ENCODE results near the gene SAPCD2. TPM values are rescaled to one million over a fixed set of nuclear protein-coding genes. Genes with fewer than 3 reads are reported as not detected.

SAPCD2 gene
- total RNA-seq, 2 donors from 2014 or later = 19.2 to 57.8 TPM

GRCh38 chr9:137071282-137071681 lies 925 bp upstream of the SAPCD2 start:
- Histone ChIP-seq H3K27me3 (no peaks in the 10 kb centered on the region), H3K9me3 (no peaks in the 10 kb centered on the region), H3K36me3 (no peaks in the 10 kb centered on the region), H3K27ac (no peak overlapping the region), H3K9ac (ENCODE audit: low read depth in 2 of 2, low read length in 2 of 2) (peak overlapping the region; percentile 54 to 71), H3K4me3 (no peak overlapping the region), H3K4me1 (peaks cover 20% of the 10 kb centered on the region)
- no peak for DNase-seq
- TF ChIP-seq CTCF (IDR thresholded peaks at IDR 0.05) = no peak
- intact Hi-C loops (cut with DNase I) = no loop called here

GRCh38 chr9:137070906-137071275 lies 534 bp upstream of the SAPCD2 start:
- no peaks in the 10 kb centered on the region for H3K27me3 ChIP-seq
- H3K4me3 ChIP-seq = peak overlapping the region; percentile 41
- no peaks in the 10 kb centered on the region for H3K9me3 ChIP-seq
- intact Hi-C loops (cut with DNase I) = no loop called here
- peak overlapping the region; percentile 54 to 71 for H3K9ac ChIP-seq (ENCODE audit: low read depth in 2 of 2, low read length in 2 of 2)
- H3K4me1 ChIP-seq = peaks cover 20% of the 10 kb centered on the region
- no peak for TF ChIP-seq CTCF (IDR thresholded peaks at IDR 0.05)
- DNase-seq = no peak
- H3K27ac ChIP-seq = peak overlapping the region; percentile 42
- H3K36me3 ChIP-seq = no peaks in the 10 kb centered on the region

GRCh38 chr9:137069508-137070091 lies 757 bp downstream of the SAPCD2 start:
- H3K9me3 ChIP-seq = no peaks in the 10 kb centered on the region
- H3K9ac ChIP-seq (ENCODE audit: low read depth in 2 of 2, low read length in 2 of 2) = peak overlapping the region; percentile 22 to 35
- H3K27me3 ChIP-seq = no peaks in the 10 kb centered on the region
- intact Hi-C loops (cut with DNase I) = no loop called here
- peaks cover 20% of the 10 kb centered on the region for H3K4me1 ChIP-seq
- H3K4me3 ChIP-seq = peak overlapping the region; percentile 41
- no peaks in the 10 kb centered on the region for H3K36me3 ChIP-seq
- no peak overlapping the region for H3K27ac ChIP-seq
- no peak for DNase-seq
- no peak for TF ChIP-seq CTCF (IDR thresholded peaks at IDR 0.05)

- H3K27me3 ChIP-seq = no peaks in the 10 kb centered on the region
- peaks cover 20% of the 10 kb centered on the region for H3K4me1 ChIP-seq
- peak overlapping the region; percentile 41 for H3K4me3 ChIP-seq
- DNase-seq = no peak
- intact Hi-C loops (cut with DNase I) = no loop called here
- no peaks in the 10 kb centered on the region for H3K9me3 ChIP-seq
- H3K36me3 ChIP-seq = no peaks in the 10 kb centered on the region
- peak overlapping the region; percentile 35 to 54 for H3K9ac ChIP-seq (ENCODE audit: low read depth in 2 of 2, low read length in 2 of 2)
- H3K27ac ChIP-seq = no peak overlapping the region
- no peak for TF ChIP-seq CTCF (IDR thresholded peaks at IDR 0.05)
These were observed 1.5 kb downstream of the SAPCD2 start for GRCh38 chr9:137068539-137069507.

GRCh38 chr9:137067860-137068538 lies 2.4 kb downstream of the SAPCD2 start:
- Histone ChIP-seq H3K36me3 (no peaks in the 10 kb centered on the region), H3K27me3 (no peaks in the 10 kb centered on the region), H3K27ac (peak overlapping the region; percentile 53), H3K9ac (ENCODE audit: low read depth in 2 of 2, low read length in 2 of 2) (peak overlapping the region in 1 of 2 donors; percentile 54), H3K4me1 (peaks cover 20% of the 10 kb centered on the region), H3K4me3 (no peak overlapping the region), H3K9me3 (no peaks in the 10 kb centered on the region)
- intact Hi-C loops (cut with DNase I) = loop anchor here (2.0 kb wide), 1 partner anchor 19 kb away; no protein-coding TSS in a partner anchor
- peak; percentile 89 for TF ChIP-seq CTCF (IDR thresholded peaks at IDR 0.05)
- peak; percentile 88 for DNase-seq

All from colonic mucosa (tissue), 4 donors.